ENCODE results near the gene OXLD1.

OXLD1 gene

GRCh38 chr17:81701288-81702071, 35.1 kb upstream of the OXLD1 start:
- DNase-seq (ENCODE audit: low read depth): no peak

- DNase-seq (ENCODE audit: low read depth): no peak
Observed at GRCh38 chr17:81700353-81701287, 34.2 kb upstream of the OXLD1 start.

GRCh38 chr17:81697261-81698044, 31.0 kb upstream of the OXLD1 start:
- DNase-seq (ENCODE audit: low read depth): no peak

GRCh38 chr17:81696218-81696941, 30.0 kb upstream of the OXLD1 start:
- DNase-seq (ENCODE audit: low read depth): no peak

- DNase-seq (ENCODE audit: low read depth): no peak
Observed at GRCh38 chr17:81695801-81696200, 29.4 kb upstream of the OXLD1 start.

GRCh38 chr17:81695211-81695610, 28.8 kb upstream of the OXLD1 start:
- DNase-seq (ENCODE audit: low read depth): no peak

GRCh38 chr17:81694810-81695209, 28.4 kb upstream of the OXLD1 start:
- DNase-seq (ENCODE audit: low read depth): no peak

GRCh38 chr17:81693509-81694210, 27.3 kb upstream of the OXLD1 start:
- no peak for DNase-seq (ENCODE audit: low read depth)

- no peak for DNase-seq (ENCODE audit: low read depth)
Observed at GRCh38 chr17:81691608-81692007, 25.2 kb upstream of the OXLD1 start.

- DNase-seq (ENCODE audit: low read depth): no peak
Observed at GRCh38 chr17:81691196-81691595, 24.8 kb upstream of the OXLD1 start.

GRCh38 chr17:81690549-81690948, 24.1 kb upstream of the OXLD1 start:
- no peak for DNase-seq (ENCODE audit: low read depth)

GRCh38 chr17:81690066-81690465, 23.7 kb upstream of the OXLD1 start:
- no peak for DNase-seq (ENCODE audit: low read depth)

GRCh38 chr17:81688616-81689015, 22.2 kb upstream of the OXLD1 start:
- no peak for DNase-seq (ENCODE audit: low read depth)

GRCh38 chr17:81687770-81688541, 21.6 kb upstream of the OXLD1 start:
- no peak for DNase-seq (ENCODE audit: low read depth)

GRCh38 chr17:81686614-81687013, 20.2 kb upstream of the OXLD1 start:
- no peak for DNase-seq (ENCODE audit: low read depth)

- DNase-seq (ENCODE audit: low read depth): no peak
Observed at GRCh38 chr17:81685108-81685507, 18.7 kb upstream of the OXLD1 start.

GRCh38 chr17:81684442-81684911, 18.1 kb upstream of the OXLD1 start:
- no peak for DNase-seq (ENCODE audit: low read depth)

GRCh38 chr17:81683584-81684441, 17.4 kb upstream of the OXLD1 start, which contains the start of the genes ARL16 and HGS:
TSS of gene ARL16 (minus strand) at chr17:81683797. CDS start at chr17:81683753, 44 bp downstream.
TSS of gene HGS (plus strand) at chr17:81684011. CDS start at chr17:81684067, 56 bp downstream.
- peak; percentile 94 for DNase-seq (ENCODE audit: low read depth)

- no peak for DNase-seq (ENCODE audit: low read depth)
Observed at GRCh38 chr17:81683208-81683583, 16.8 kb upstream of the OXLD1 start.

Data from stimulated activated CD8-positive, alpha-beta memory T cell treated with anti-CD3 and anti-CD28 coated beads, Interleukin-15, amount 100 ng/mL, for 1 hour (primary cell).